GM12878 (cell line): ENCODE data around the gene VSIG10L2. TPM values are rescaled to one million over a fixed set of nuclear protein-coding genes. Genes with fewer than 3 reads are reported as not detected.

Experiments used
- BHLHE40 ChIP-seq, 2 experiments: fragments of 450-650 bp in 1 of 2; IDR thresholded peaks; 2 replicates each; pipeline ENCODE4 v1.6.1; 2011 to 2017; ENCODE audit warnings: low read depth in 2 of 2, borderline replicate concordance in 1 of 2, improper control_type of control experiment in 1 of 2, low read length in 1 of 2, mild to moderate bottlenecking in 1 of 2
- CEBPB ChIP-seq, 2 experiments: fragments of 150-350 bp in 1 of 2; IDR thresholded peaks; 2 replicates each; pipeline ENCODE4 v1.6.1; 2012 to 2014; ENCODE audit warnings: low read depth in 2 of 2, low read length in 2 of 2, borderline replicate concordance in 1 of 2, inconsistent platforms in 1 of 2
- CREB1 ChIP-seq: IDR thresholded peaks from 2 replicates; pipeline ENCODE4 v1.6.1; 2012; ENCODE audit warnings: low read depth, mild to moderate bottlenecking, inconsistent platforms
- EED ChIP-seq: sonication (generic); IDR thresholded peaks from 2 replicates; pipeline ENCODE4 v1.6.1; 2016; ENCODE audit warnings: antibody characterized with exemption, low read depth
- HDAC2 ChIP-seq: fragments of 200-600 bp; sonication (generic); IDR thresholded peaks from 2 replicates; pipeline ENCODE4 v1.6.1; 2017
- HDGF ChIP-seq: fragments of 450-650 bp; IDR thresholded peaks from 2 replicates; pipeline ENCODE4 v1.6.1; 2016; ENCODE audit warnings: antibody characterized with exemption
- JUNB ChIP-seq: IDR thresholded peaks from 2 replicates; pipeline ENCODE4 v1.6.1; 2016; ENCODE audit warnings: antibody characterized with exemption, mild to moderate bottlenecking
- MYB ChIP-seq: fragments of 150-350 bp; IDR thresholded peaks from 2 replicates; pipeline ENCODE4 v1.6.1; 2014; ENCODE audit warnings: mild to moderate bottlenecking, low read depth, low read length, borderline replicate concordance
- NFXL1 ChIP-seq: fragments of 450-650 bp; IDR thresholded peaks from 2 replicates; pipeline ENCODE4 v1.6.1; 2017; ENCODE audit warnings: antibody characterized with exemption, mild to moderate bottlenecking, borderline replicate concordance
- NR2F1 ChIP-seq: fragments of 450-650 bp; conservative IDR thresholded peaks from 2 replicates; pipeline ENCODE4 v1.6.1; 2017; ENCODE audit warnings: mild to moderate bottlenecking
- NRF1 ChIP-seq: conservative IDR thresholded peaks from 2 replicates; pipeline ENCODE4 v1.6.1; 2011; ENCODE audit warnings: mild to moderate bottlenecking, low read depth, low read length, improper control_type of control experiment
- PML ChIP-seq: IDR thresholded peaks from 2 replicates; pipeline ENCODE4 v1.6.1; 2012; ENCODE audit warnings: low read length, inconsistent platforms
- RBBP5 ChIP-seq: fragments of 200-600 bp; sonication (generic); conservative IDR thresholded peaks from 2 replicates; pipeline ENCODE4 v1.6.1; 2016
- SMAD5 ChIP-seq: IDR thresholded peaks from 2 replicates; pipeline ENCODE4 v1.6.1; 2016; ENCODE audit warnings: antibody characterized with exemption, low read depth
- SPI1 ChIP-seq: IDR thresholded peaks from 2 replicates; pipeline ENCODE4 v1.6.1; 2011; ENCODE audit warnings: low read depth, mild to moderate bottlenecking, low read length, moderate library complexity, borderline replicate concordance; ENCODE audit not compliant: insufficient read depth
- SRF ChIP-seq, 2 experiments: IDR thresholded peaks; 2 replicates each; pipeline ENCODE4 v1.6.1; 2011; ENCODE audit warnings: low read depth in 2 of 2, low read length in 2 of 2, mild to moderate bottlenecking in 1 of 2, moderate library complexity in 1 of 2
- SUPT20H ChIP-seq: IDR thresholded peaks from 2 replicates; pipeline ENCODE4 v1.6.1; 2011; ENCODE audit warnings: low read depth, mild to moderate bottlenecking, low read length, moderate library complexity, borderline replicate concordance; ENCODE audit not compliant: control insufficient read depth
- SUZ12 ChIP-seq: fragments of 200-600 bp; sonication (generic); IDR thresholded peaks from one replicate; pipeline ENCODE4 v1.6.1; 2018; ENCODE audit warnings: antibody characterized with exemption, mild to moderate bottlenecking; ENCODE audit not compliant: unreplicated experiment
- TCF7 ChIP-seq: IDR thresholded peaks from 2 replicates; pipeline ENCODE4 v1.6.1; 2014; ENCODE audit warnings: antibody characterized with exemption, borderline replicate concordance
- ZNF207 ChIP-seq: fragments of 450-650 bp; IDR thresholded peaks from 2 replicates; pipeline ENCODE4 v1.6.1; 2014; ENCODE audit warnings: antibody characterized with exemption, mild to moderate bottlenecking, borderline replicate concordance
- ZNF217 ChIP-seq: fragments of 450-650 bp; IDR thresholded peaks from 2 replicates; pipeline ENCODE4 v1.6.1; 2017; ENCODE audit warnings: antibody characterized with exemption, mild to moderate bottlenecking
- polyA plus RNA-seq, 11 experiments: library from polyadenylated mRNA; depleted of rRNA in 4 of 11; unstranded in 6 of 11; stranded (reverse) in 5 of 11; fragments of >200 nt; fragmentation: Nextera tagmentation in 4 of 11; fragmentation: Illumina TruSeq in 1 of 11; extraction: Ambion mirVana in 4 of 11; extraction: Trizol in 1 of 11; gene quantifications; 1 replicate in 1 of 11; 2 replicates in 10 of 11; pipeline versions ENCODE4 v1.2.1 to v1.2.3, GENCODE V29; 2011 to 2016; ENCODE audit warnings: inconsistent platforms in 2 of 11, missing spikeins in 2 of 11, low read depth in 1 of 11
- total RNA-seq, 4 experiments: library from RNA; depleted of rRNA in 3 of 4; stranded (reverse); fragments of >200 nt in 3 of 4; fragmentation: Illumina TruSeq in 1 of 4; extraction: Trizol in 1 of 4; gene quantifications; 2 replicates each; pipeline versions ENCODE4 v1.2.1 to v1.2.3, GENCODE V29; 2013 to 2021
- TF ChIP-seq, protein P1 (sequence below): IDR thresholded peaks from 2 replicates; pipeline ENCODE4 v1.6.1; 2011; ENCODE audit warnings: mild to moderate bottlenecking, low read depth, low read length, moderate library complexity; ENCODE audit not compliant: insufficient replicate concordance
- TF ChIP-seq, protein P2 (sequence below): fragments of 450-650 bp; formaldehyde crosslinking; IDR thresholded peaks from 2 replicates; pipeline ENCODE4 v1.4.0; 2020; ENCODE audit warnings: mild to moderate bottlenecking, moderate library complexity
- TF ChIP-seq, protein P3 (sequence below): fragments of 450-650 bp; IDR thresholded peaks from 2 replicates; pipeline ENCODE4 v1.6.1; 2016; ENCODE audit warnings: mild to moderate bottlenecking
- TF ChIP-seq, protein P4 (sequence below): IDR thresholded peaks from 2 replicates; pipeline ENCODE4 v1.6.1; 2012; ENCODE audit warnings: low read depth, low read length, improper control_type of control experiment

Gene VSIG10L2
- total and polyA plus RNA-seq, 10 of the 15 experiments (the other 5 are each of a cell fraction or from before 2014, with no cell fraction given) = 0.02 TPM; not detected in 9

DNA sequence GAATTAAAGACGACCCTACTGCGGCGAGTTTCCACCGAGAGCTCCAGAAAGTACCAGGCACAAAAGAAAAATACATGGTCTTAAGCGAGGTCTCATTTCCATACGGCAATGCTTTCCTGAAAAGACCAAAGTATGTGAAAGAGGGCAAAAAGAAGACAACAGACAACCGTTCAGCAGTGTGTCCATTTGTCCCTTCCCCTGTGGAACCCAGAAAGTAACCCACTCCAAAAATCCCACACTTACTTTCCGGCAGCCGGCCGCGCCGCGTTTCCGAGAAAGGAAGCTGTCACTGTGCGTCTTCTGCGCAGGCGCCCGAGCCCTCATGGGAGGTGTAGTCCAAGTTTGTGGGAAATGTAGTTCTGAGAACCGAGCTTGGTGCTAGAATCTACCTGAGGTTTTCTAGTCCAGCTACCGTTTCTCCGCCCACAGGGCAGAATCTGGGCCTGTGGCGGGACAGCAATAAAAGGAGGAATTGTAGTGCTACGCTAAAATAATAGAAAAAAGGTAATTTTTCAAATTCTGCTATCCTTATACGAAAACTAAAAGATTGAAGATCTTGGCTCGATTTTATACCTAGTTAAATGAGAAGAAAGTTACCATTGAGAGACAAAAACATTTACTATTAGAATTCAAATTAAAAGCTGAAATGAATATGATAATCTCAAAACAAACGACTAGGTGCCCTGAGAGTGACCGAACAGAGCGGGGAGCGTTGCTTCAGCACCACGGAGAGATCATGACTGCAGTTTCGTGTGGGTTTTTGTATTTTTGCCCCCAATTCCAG lies 42.7 kb upstream of the VSIG10L2 start, which contains the start of gene PUS3 (continued):
- no peak for TF ChIP-seq EED
- no peak for TF ChIP-seq CEBPB (IDR thresholded peaks at IDR 0.05; ENCODE audit: borderline replicate concordance in 1 of 2, low read depth in 2 of 2, low read length in 2 of 2)
- 0 out of 2 replicates have a peak, but pooled peaks have one; percentile 46 for TF ChIP-seq PML
- TF ChIP-seq RBBP5 = no peak
- no peak for TF ChIP-seq ZNF217
- TF ChIP-seq NRF1 = peak; percentile 68
- no peak for TF ChIP-seq SUZ12
- TF ChIP-seq TCF7 = no peak
- peak; percentile 82 for TF ChIP-seq SMAD5
- TF ChIP-seq, protein P1, sequence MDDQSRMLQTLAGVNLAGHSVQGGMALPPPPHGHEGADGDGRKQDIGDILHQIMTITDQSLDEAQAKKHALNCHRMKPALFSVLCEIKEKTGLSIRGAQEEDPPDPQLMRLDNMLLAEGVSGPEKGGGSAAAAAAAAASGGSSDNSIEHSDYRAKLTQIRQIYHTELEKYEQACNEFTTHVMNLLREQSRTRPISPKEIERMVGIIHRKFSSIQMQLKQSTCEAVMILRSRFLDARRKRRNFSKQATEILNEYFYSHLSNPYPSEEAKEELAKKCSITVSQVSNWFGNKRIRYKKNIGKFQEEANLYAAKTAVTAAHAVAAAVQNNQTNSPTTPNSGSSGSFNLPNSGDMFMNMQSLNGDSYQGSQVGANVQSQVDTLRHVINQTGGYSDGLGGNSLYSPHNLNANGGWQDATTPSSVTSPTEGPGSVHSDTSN = no peak
- TF ChIP-seq SRF (IDR thresholded peaks at IDR 0.05; ENCODE audit: low read depth in 2 of 2, low read length in 2 of 2) = no peak
- TF ChIP-seq, protein P2, sequence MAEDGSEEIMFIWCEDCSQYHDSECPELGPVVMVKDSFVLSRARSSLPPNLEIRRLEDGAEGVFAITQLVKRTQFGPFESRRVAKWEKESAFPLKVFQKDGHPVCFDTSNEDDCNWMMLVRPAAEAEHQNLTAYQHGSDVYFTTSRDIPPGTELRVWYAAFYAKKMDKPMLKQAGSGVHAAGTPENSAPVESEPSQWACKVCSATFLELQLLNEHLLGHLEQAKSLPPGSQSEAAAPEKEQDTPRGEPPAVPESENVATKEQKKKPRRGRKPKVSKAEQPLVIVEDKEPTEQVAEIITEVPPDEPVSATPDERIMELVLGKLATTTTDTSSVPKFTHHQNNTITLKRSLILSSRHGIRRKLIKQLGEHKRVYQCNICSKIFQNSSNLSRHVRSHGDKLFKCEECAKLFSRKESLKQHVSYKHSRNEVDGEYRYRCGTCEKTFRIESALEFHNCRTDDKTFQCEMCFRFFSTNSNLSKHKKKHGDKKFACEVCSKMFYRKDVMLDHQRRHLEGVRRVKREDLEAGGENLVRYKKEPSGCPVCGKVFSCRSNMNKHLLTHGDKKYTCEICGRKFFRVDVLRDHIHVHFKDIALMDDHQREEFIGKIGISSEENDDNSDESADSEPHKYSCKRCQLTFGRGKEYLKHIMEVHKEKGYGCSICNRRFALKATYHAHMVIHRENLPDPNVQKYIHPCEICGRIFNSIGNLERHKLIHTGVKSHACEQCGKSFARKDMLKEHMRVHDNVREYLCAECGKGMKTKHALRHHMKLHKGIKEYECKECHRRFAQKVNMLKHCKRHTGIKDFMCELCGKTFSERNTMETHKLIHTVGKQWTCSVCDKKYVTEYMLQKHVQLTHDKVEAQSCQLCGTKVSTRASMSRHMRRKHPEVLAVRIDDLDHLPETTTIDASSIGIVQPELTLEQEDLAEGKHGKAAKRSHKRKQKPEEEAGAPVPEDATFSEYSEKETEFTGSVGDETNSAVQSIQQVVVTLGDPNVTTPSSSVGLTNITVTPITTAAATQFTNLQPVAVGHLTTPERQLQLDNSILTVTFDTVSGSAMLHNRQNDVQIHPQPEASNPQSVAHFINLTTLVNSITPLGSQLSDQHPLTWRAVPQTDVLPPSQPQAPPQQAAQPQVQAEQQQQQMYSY = no peak
- TF ChIP-seq SPI1 = no peak
- TF ChIP-seq CREB1 = peak; percentile 87
- TF ChIP-seq MYB = no peak
- TF ChIP-seq HDGF = no peak
- TF ChIP-seq, protein P3, sequence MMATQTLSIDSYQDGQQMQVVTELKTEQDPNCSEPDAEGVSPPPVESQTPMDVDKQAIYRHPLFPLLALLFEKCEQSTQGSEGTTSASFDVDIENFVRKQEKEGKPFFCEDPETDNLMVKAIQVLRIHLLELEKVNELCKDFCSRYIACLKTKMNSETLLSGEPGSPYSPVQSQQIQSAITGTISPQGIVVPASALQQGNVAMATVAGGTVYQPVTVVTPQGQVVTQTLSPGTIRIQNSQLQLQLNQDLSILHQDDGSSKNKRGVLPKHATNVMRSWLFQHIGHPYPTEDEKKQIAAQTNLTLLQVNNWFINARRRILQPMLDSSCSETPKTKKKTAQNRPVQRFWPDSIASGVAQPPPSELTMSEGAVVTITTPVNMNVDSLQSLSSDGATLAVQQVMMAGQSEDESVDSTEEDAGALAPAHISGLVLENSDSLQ = peak; percentile 13; the same call in 1 of the 2 replicates
- TF ChIP-seq, protein P4, sequence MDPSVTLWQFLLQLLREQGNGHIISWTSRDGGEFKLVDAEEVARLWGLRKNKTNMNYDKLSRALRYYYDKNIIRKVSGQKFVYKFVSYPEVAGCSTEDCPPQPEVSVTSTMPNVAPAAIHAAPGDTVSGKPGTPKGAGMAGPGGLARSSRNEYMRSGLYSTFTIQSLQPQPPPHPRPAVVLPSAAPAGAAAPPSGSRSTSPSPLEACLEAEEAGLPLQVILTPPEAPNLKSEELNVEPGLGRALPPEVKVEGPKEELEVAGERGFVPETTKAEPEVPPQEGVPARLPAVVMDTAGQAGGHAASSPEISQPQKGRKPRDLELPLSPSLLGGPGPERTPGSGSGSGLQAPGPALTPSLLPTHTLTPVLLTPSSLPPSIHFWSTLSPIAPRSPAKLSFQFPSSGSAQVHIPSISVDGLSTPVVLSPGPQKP = no peak
- no peak for TF ChIP-seq BHLHE40 (IDR thresholded peaks at IDR 0.05; ENCODE audit: borderline replicate concordance in 1 of 2, low read depth in 2 of 2, low read length in 1 of 2)
- TF ChIP-seq SUPT20H = no peak
- TF ChIP-seq JUNB = no peak
- no peak for TF ChIP-seq NFXL1
- TF ChIP-seq ZNF207 = 0 out of 2 replicates have a peak, but pooled peaks have one; percentile 20
- TF ChIP-seq HDAC2 = no peak
- TF ChIP-seq NR2F1 = no peak
